Measurements from ENCODE around the gene S100A13. TPM values are rescaled to one million over a fixed set of nuclear protein-coding genes. Genes with fewer than 3 reads are reported as not detected.
A peak's percentile ranks its signal among the peaks of the same experiment; 100 is the strongest.

The S100A13 gene
- total RNA-seq, 1 experiment from 2014 or later: 120 TPM

DNA sequence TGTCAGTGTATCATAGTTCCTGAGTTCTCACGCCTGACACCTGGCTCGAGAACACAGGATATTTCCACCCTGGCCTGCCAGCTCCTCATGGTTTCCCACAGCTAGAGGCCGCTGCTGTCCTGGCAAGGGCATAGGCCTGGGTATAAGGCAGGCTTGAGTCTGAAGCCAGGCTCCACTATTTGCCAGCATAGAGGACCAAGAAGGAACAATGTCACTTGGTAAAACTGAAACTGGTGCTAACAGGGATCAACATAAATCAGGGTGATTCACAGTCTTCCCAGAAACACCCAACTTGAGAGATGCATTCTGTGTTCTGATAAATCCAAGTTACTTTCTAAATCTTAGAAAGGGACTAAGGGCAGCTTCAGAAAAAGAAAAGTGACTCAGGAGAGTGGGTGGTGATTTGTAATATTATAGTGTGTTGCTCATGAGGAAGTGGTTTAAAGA is 54.7 kb downstream of the S100A13 start:
- no peak overlapping the region for H2AFZ ChIP-seq
- H3K27me3 ChIP-seq (ENCODE audit: insufficient read depth, low read depth): no peaks in the 10 kb centered on the region
- peaks cover 29% of the 10 kb centered on the region for H3K4me1 ChIP-seq (replicated peaks; ENCODE audit: insufficient read depth)
- no peaks in the 10 kb centered on the region for H3K36me3 ChIP-seq (ENCODE audit: low read depth)
- no peak overlapping the region for H3K4me3 ChIP-seq
- BruUV-seq (replicated peaks): no TSS peak
- no peaks in the 10 kb centered on the region for H4K20me1 ChIP-seq (ENCODE audit: insufficient read depth)
- ChIA-PET POLR2A (ENCODE audit: unreplicated experiment) (interaction anchor here (0.5 to 1.0 kb wide), 4 partner anchors 40 to 66 kb away, joined by 3 read pairs; partner anchors contain the start of genes S100A13 and S100A16), CTCF (interaction anchor here (0.6 to 1.9 kb wide), 8 partner anchors 28 to 57 kb away, joined by 3 to 13 read pairs (median 4); partner anchors contain the start of genes S100A13, S100A14, S100A16 and S100A6)
- H3K9me2 ChIP-seq (ENCODE audit: insufficient read depth): no peaks in the 10 kb centered on the region
- no peaks in the 10 kb centered on the region for H3K9me3 ChIP-seq (ENCODE audit: insufficient read depth, low read depth)
- peak overlapping the region; percentile 75 for H3K27ac ChIP-seq
- no peaks in the 10 kb centered on the region for H3K79me2 ChIP-seq (ENCODE audit: low read depth)
- peak overlapping the region; percentile 32 for H3K4me2 ChIP-seq
- peak; percentile 81 to 84 for DNase-seq
- intact Hi-C loops (cut with micrococcal nuclease; ENCODE audit: unreplicated experiment): loop anchor here (1.0 to 5.0 kb wide), 7 partner anchors 36 to 177 kb away; partner anchors contain the start of genes CHTOP, S100A13 and SNAPIN
- TF ChIP-seq EZH2 (IDR thresholded peaks at IDR 0.05; ENCODE audit: low read depth): no peak
- TF ChIP-seq, protein P1, sequence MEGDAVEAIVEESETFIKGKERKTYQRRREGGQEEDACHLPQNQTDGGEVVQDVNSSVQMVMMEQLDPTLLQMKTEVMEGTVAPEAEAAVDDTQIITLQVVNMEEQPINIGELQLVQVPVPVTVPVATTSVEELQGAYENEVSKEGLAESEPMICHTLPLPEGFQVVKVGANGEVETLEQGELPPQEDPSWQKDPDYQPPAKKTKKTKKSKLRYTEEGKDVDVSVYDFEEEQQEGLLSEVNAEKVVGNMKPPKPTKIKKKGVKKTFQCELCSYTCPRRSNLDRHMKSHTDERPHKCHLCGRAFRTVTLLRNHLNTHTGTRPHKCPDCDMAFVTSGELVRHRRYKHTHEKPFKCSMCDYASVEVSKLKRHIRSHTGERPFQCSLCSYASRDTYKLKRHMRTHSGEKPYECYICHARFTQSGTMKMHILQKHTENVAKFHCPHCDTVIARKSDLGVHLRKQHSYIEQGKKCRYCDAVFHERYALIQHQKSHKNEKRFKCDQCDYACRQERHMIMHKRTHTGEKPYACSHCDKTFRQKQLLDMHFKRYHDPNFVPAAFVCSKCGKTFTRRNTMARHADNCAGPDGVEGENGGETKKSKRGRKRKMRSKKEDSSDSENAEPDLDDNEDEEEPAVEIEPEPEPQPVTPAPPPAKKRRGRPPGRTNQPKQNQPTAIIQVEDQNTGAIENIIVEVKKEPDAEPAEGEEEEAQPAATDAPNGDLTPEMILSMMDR (conservative IDR thresholded peaks at IDR 0.05): peak; percentile 91
- peaks cover 27% of the 10 kb centered on the region for H3F3A ChIP-seq (ENCODE audit: insufficient read depth, low read depth)

DNA sequence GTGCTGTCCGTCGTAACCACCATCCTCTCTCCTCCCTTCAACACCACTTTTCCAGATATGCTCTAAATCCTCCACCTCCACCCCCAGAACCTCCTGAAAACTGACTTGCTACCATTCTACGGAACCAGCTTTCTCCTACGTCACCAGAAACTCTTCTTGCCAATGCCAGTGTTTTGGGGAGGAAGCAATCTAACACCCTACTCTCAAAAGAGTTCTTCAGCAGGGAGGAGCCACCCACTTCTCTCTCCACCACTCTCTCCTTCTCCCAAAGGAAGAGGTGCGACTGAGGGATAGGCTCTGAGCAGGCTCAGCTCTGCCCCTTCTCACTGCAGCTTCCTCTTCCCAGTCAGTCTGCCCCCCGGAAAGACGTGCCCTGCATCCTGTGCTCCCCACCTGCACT is 55.6 kb downstream of the S100A13 start:
- H3F3A ChIP-seq (ENCODE audit: insufficient read depth, low read depth): peaks cover 35% of the 10 kb centered on the region
- H2AFZ ChIP-seq: no peak overlapping the region
- no peaks in the 10 kb centered on the region for H4K20me1 ChIP-seq (ENCODE audit: insufficient read depth)
- no peak overlapping the region for H3K4me3 ChIP-seq
- ChIA-PET POLR2A (ENCODE audit: unreplicated experiment) (no interaction called here), CTCF (interaction anchor here (0.7 to 1.9 kb wide), 5 partner anchors 36 to 61 kb away, joined by 3 to 13 read pairs (median 7); partner anchors contain the start of genes S100A14, S100A16 and S100A6)
- no peak for DNase-seq
- TF ChIP-seq, protein P1 (conservative IDR thresholded peaks at IDR 0.05): no peak
- no peak for TF ChIP-seq EZH2 (IDR thresholded peaks at IDR 0.05; ENCODE audit: low read depth)
- H3K36me3 ChIP-seq (ENCODE audit: low read depth): no peaks in the 10 kb centered on the region
- H3K4me2 ChIP-seq: no peak overlapping the region
- no peaks in the 10 kb centered on the region for H3K27me3 ChIP-seq (ENCODE audit: insufficient read depth, low read depth)
- no peaks in the 10 kb centered on the region for H3K79me2 ChIP-seq (ENCODE audit: low read depth)
- no peak overlapping the region for H3K27ac ChIP-seq
- no peaks in the 10 kb centered on the region for H3K9me3 ChIP-seq (ENCODE audit: insufficient read depth, low read depth)
- H3K4me1 ChIP-seq (replicated peaks; ENCODE audit: insufficient read depth): peaks cover 38% of the 10 kb centered on the region
- H3K9me2 ChIP-seq (ENCODE audit: insufficient read depth): no peaks in the 10 kb centered on the region
- BruUV-seq (replicated peaks): no TSS peak
- intact Hi-C loops (cut with micrococcal nuclease; ENCODE audit: unreplicated experiment): loop anchor here (1.0 to 5.0 kb wide), 7 partner anchors 37 to 178 kb away; partner anchors contain the start of genes CHTOP, S100A13 and SNAPIN

GRCh38 chr1:153570874-153571273 is 56.4 kb downstream of the S100A13 start:
- no peaks in the 10 kb centered on the region for H4K20me1 ChIP-seq (ENCODE audit: insufficient read depth)
- ChIA-PET CTCF (interaction anchor here (0.6 to 1.0 kb wide), 4 partner anchors 31 to 361 kb away, joined by 5 to 13 read pairs (median 12); no protein-coding TSS in a partner anchor), POLR2A (ENCODE audit: unreplicated experiment) (no interaction called here)
- no peak overlapping the region for H2AFZ ChIP-seq
- no peaks in the 10 kb centered on the region for H3K9me2 ChIP-seq (ENCODE audit: insufficient read depth)
- TF ChIP-seq, protein P1 (conservative IDR thresholded peaks at IDR 0.05): no peak
- TF ChIP-seq EZH2 (IDR thresholded peaks at IDR 0.05; ENCODE audit: low read depth): no peak
- H3K27ac ChIP-seq: no peak overlapping the region
- H3K4me3 ChIP-seq: no peak overlapping the region
- H3K27me3 ChIP-seq (ENCODE audit: insufficient read depth, low read depth): no peaks in the 10 kb centered on the region
- no peaks in the 10 kb centered on the region for H3K79me2 ChIP-seq (ENCODE audit: low read depth)
- peaks cover 33% of the 10 kb centered on the region for H3F3A ChIP-seq (ENCODE audit: insufficient read depth, low read depth)
- H3K4me2 ChIP-seq: no peak overlapping the region
- BruUV-seq (replicated peaks): no TSS peak
- no peak for DNase-seq
- no peaks in the 10 kb centered on the region for H3K36me3 ChIP-seq (ENCODE audit: low read depth)
- intact Hi-C loops (cut with micrococcal nuclease; ENCODE audit: unreplicated experiment): loop anchor here (5.0 kb wide), 1 partner anchor 86 kb away; the partner anchor contains the start of gene SNAPIN
- H3K4me1 ChIP-seq (replicated peaks; ENCODE audit: insufficient read depth): peaks cover 44% of the 10 kb centered on the region
- no peaks in the 10 kb centered on the region for H3K9me3 ChIP-seq (ENCODE audit: insufficient read depth, low read depth)

Measured in PC-9 (cell line).